MCF 10A (cell line): Measurements from ENCODE around the gene TAF3. TPM values are rescaled to one million over a fixed set of nuclear protein-coding genes. Genes with fewer than 3 reads are reported as not detected.

Experiments used
- BruUV-seq: library from RNA; stranded (reverse); fragments of 400-500 nt; replicated peaks from 2 replicates; lab custom pipeline; 2021; lab: Mats Ljungman, UMichigan
- CTCF ChIA-PET: fragments of 300-600 bp; sonication (Branson Sonifier 250); formaldehyde crosslinking; extraction: SDS; loops from one replicate; lab custom pipeline; 2021; ENCODE audit warnings: antibody characterized with exemption, inconsistent platforms; lab: Yijun Ruan, JAX
- POLR2A ChIA-PET: fragments of 300-600, 350-650 bp; sonication (Branson Sonifier 250); formaldehyde crosslinking; extraction: SDS; loops from one replicate; lab custom pipeline; 2020; ENCODE audit warnings: antibody characterized with exemption, inconsistent platforms; lab: Yijun Ruan, JAX
- DNase-seq: peaks from one replicate; pipeline ENCODE4 v3.0.0-alpha.2; 2018; ENCODE audit not compliant: unreplicated experiment
- H3K27ac Mint-ChIP-seq: one replicate; pipeline ENCODE4 v1.8.0; 2022; ENCODE audit warnings: mild to moderate bottlenecking, low read depth, mixed read lengths; ENCODE audit not compliant: unreplicated experiment
- H3K27me3 Mint-ChIP-seq: one replicate; pipeline ENCODE4 v1.8.0; 2022; ENCODE audit warnings: mixed read lengths; ENCODE audit not compliant: insufficient read depth, unreplicated experiment
- H3K36me3 Mint-ChIP-seq: one replicate; pipeline ENCODE4 v1.8.0; 2022; ENCODE audit warnings: mild to moderate bottlenecking, moderate library complexity, mixed read lengths; ENCODE audit not compliant: insufficient read depth, unreplicated experiment
- H3K4me1 Mint-ChIP-seq: one replicate; pipeline ENCODE4 v1.8.0; 2022; ENCODE audit warnings: mixed read lengths; ENCODE audit not compliant: insufficient read depth, unreplicated experiment
- H3K4me3 Mint-ChIP-seq: one replicate; pipeline ENCODE4 v1.8.0; 2022; ENCODE audit warnings: mild to moderate bottlenecking, moderate library complexity, mixed read lengths; ENCODE audit not compliant: unreplicated experiment
- H3K9me3 Mint-ChIP-seq: one replicate; pipeline ENCODE4 v1.8.0; 2022; ENCODE audit warnings: mixed read lengths; ENCODE audit not compliant: unreplicated experiment
- intact Hi-C: fragments of 100-400 bp; cut with micrococcal nuclease; formaldehyde crosslinking; loops from 2 replicates; pipeline ENCODE4 v1.14.1; 2022
- total RNA-seq: library from RNA; stranded (reverse); gene quantifications from 2 replicates; pipeline ENCODE4 v1.2.3, GENCODE V29; 2022
- TF ChIP-seq, protein P1 (sequence below): fragments of 200-600 bp; IDR thresholded peaks from one replicate; pipeline ENCODE4 v1.8.0; 2022; ENCODE audit warnings: antibody characterized with exemption, mild to moderate bottlenecking; ENCODE audit not compliant: unreplicated experiment

Gene TAF3
- total RNA-seq, 1 experiment from 2014 or later = 9.9 TPM

DNA sequence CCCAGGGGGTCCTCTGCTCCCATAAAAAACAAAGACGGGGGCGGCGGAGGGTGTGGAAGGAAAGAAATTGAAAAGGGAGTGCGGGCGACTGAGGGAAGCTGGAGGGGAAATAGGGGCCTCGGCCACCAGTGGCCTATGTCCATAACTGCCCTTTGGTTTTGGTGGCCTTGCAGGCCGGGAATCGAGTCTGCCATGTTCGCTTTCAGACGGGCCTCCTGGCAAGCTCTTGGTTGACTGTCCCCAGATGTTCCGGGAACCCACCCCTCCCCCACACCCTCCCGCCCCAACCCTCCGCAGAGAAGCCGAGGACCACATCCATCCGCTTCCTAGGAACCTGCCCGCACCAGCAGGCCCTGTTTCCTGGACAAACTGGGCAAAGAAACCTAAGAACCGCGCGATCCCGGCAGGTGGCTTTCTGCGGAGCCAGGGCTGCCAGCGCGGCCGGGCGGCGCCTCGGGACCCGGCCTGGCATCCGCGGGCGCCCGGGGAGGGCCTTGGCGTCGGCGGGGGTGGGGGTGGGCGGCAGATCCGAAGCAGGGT is 216.2 kb downstream of the TAF3 start:
- DNase-seq = no peak
- TF ChIP-seq, protein P1, sequence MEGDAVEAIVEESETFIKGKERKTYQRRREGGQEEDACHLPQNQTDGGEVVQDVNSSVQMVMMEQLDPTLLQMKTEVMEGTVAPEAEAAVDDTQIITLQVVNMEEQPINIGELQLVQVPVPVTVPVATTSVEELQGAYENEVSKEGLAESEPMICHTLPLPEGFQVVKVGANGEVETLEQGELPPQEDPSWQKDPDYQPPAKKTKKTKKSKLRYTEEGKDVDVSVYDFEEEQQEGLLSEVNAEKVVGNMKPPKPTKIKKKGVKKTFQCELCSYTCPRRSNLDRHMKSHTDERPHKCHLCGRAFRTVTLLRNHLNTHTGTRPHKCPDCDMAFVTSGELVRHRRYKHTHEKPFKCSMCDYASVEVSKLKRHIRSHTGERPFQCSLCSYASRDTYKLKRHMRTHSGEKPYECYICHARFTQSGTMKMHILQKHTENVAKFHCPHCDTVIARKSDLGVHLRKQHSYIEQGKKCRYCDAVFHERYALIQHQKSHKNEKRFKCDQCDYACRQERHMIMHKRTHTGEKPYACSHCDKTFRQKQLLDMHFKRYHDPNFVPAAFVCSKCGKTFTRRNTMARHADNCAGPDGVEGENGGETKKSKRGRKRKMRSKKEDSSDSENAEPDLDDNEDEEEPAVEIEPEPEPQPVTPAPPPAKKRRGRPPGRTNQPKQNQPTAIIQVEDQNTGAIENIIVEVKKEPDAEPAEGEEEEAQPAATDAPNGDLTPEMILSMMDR = no peak
- ChIA-PET POLR2A (no interaction called here), CTCF (interaction anchor here (0.9 kb wide), 2 partner anchors 1174 to 1266 kb away, joined by 3 read pairs; no protein-coding TSS in a partner anchor)
- Mint-ChIP-seq H3K9me3 (no peaks in the 10 kb centered on the region), H3K27me3 (peaks cover 27% of the 10 kb centered on the region), H3K36me3 (no peaks in the 10 kb centered on the region), H3K27ac (no peak overlapping the region), H3K4me3 (no peak overlapping the region), H3K4me1 (no peaks in the 10 kb centered on the region)
- intact Hi-C loops = no loop called here
- BruUV-seq = no TSS peak

DNA sequence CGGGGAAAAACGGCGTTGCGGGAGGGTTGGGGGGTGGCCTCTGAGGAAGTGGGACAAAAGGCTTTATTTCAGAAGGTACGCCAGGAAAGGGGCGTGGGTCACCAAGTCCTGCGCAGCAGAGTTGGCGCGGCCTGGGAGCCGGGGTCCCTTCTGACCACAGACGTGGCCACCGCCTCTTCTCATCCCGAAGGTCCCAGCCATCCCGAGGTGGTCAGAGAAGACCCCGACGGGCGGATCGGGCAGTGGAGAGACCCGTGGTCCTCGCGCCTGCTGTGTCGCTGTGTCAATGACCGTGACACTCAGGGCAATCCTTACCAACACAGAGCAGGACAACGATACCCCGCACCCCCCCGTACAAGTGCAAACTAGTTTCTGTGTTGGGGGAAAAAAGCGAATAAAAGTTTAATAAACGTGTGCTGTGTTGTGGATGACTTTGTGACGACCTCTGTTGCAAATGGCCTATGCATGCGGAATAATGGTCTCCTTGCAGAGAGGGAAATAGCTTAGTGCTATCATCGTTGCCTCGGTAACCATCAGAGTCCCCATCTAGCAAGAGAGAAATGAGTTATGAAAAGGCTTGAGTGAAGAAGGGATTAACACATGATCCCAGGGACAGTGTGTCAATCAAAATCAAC is 216.8 kb downstream of the TAF3 start:
- H3K27me3 Mint-ChIP-seq = peaks cover 31% of the 10 kb centered on the region
- DNase-seq = no peak
- ChIA-PET POLR2A (no interaction called here), CTCF (interaction anchor here (0.7 kb wide), 1 partner anchor 96 kb away, joined by 3 read pairs; no protein-coding TSS in a partner anchor)
- no peaks in the 10 kb centered on the region for H3K4me1 Mint-ChIP-seq
- TF ChIP-seq, protein P1 = no peak
- BruUV-seq = no TSS peak
- H3K4me3 Mint-ChIP-seq = no peak overlapping the region
- H3K27ac Mint-ChIP-seq = no peak overlapping the region
- intact Hi-C loops = no loop called here
- H3K36me3 Mint-ChIP-seq = no peaks in the 10 kb centered on the region
- H3K9me3 Mint-ChIP-seq = no peaks in the 10 kb centered on the region

DNA sequence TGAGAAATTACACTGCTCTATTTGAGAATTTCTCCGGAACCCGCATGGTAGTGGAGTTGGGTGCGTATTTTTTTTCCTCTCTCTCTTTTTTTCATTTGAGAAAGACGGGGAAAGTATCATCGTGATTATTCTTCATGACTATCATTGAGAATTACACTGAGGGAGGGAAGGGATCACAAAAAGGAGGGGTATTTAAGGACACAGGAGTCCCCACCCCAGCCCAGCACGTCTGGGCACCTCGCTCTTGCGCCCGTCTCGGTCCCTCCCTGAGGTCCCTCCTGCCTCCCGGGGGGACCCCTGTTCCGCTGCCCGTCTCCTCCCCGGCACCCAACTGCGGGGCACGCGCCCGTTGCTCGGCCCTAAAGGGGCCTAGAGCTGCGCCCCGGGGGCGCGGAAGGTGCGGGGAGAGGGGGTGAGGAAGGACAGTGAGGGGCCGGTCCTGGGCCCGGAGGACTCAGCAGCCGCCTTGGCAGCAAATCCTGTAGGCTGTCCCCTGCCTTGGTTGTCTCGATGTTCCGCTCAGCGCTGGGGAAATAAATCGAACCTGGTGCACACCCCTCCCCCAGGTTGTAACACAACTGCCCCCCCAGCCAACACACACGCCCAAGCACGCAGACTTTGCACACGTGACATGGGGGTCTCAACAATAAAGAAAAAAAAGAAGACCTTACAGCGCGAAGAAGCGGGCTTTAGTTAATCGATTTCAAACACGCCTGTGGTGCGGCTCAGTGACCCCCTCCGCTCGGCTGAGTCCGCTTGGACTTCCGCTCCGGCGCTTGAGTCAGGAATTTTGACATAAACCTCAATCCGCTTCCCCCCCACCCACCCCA is 217.6 kb downstream of the TAF3 start:
- BruUV-seq = no TSS peak
- ChIA-PET POLR2A (no interaction called here), CTCF (interaction anchor here (0.7 kb wide), 1 partner anchor 97 kb away, joined by 3 read pairs; no protein-coding TSS in a partner anchor)
- no peaks in the 10 kb centered on the region for H3K9me3 Mint-ChIP-seq
- no peak overlapping the region for H3K4me3 Mint-ChIP-seq
- peaks cover 31% of the 10 kb centered on the region for H3K27me3 Mint-ChIP-seq
- no peaks in the 10 kb centered on the region for H3K36me3 Mint-ChIP-seq
- TF ChIP-seq, protein P1 = no peak
- H3K4me1 Mint-ChIP-seq = no peaks in the 10 kb centered on the region
- intact Hi-C loops = no loop called here
- DNase-seq = no peak
- H3K27ac Mint-ChIP-seq = no peak overlapping the region

DNA sequence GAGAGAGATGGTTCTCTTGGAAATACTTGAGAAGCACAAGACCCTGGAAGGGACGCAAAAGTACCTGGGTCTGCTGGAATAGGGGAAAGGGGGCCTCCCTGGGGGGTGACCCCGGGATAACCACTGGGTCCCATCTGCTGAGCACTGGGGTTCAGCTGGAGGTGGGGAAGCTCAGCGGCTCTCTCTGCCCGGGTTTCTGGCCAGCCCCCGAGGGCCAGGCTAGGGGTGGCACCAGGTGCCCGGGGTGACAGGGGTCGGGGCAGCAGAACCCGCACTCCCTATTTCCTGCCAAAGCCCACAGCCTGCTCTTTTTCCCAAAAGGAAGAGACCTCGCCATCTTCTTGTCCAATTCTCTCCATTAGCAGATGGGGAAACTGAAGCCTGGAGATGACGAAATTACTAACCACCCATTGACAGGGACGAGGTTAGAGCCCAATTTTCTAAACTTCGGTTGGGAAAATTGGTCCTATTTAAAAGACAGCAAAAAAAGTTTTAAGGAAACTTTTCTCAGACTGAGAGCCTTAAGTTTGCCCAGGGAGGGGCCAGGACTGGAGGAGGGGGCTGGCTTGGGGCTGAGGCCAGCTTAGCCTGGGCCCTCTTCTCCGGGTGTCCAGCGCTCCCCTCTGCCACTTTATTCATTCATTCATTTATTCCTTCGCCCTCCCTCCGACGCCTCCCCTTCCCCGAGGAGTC is 218.3 kb downstream of the TAF3 start:
- no peak overlapping the region for H3K4me3 Mint-ChIP-seq
- H3K27me3 Mint-ChIP-seq = peaks cover 37% of the 10 kb centered on the region
- TF ChIP-seq, protein P1 = no peak
- intact Hi-C loops = no loop called here
- H3K27ac Mint-ChIP-seq = no peak overlapping the region
- DNase-seq = no peak
- POLR2A ChIA-PET = no interaction called here
- H3K4me1 Mint-ChIP-seq = no peaks in the 10 kb centered on the region
- BruUV-seq = no TSS peak
- no peaks in the 10 kb centered on the region for H3K36me3 Mint-ChIP-seq
- CTCF ChIA-PET = no interaction called here
- no peaks in the 10 kb centered on the region for H3K9me3 Mint-ChIP-seq
